HCT116 (cell line): ENCODE results near the gene SSBP1. TPM values are rescaled to one million over a fixed set of nuclear protein-coding genes. Genes with fewer than 3 reads are reported as not detected.

Source experiments
- ATAC-seq: fragments of 200-7000 bp; cut with Tn5 transposase; 2 replicates; pipeline ENCODE4 v1.9.1; 2020; ENCODE audit warnings: mild to moderate bottlenecking, moderate library complexity
- BruUV-seq: library from RNA; stranded (reverse); fragments of 400-500 nt; replicated peaks from 2 replicates; lab custom pipeline; 2021; lab: Mats Ljungman, UMichigan
- CTCF ChIA-PET: fragments of 300-600 bp; sonication (Branson Sonifier 250); formaldehyde crosslinking; loops from one replicate; lab custom pipeline; 2021; ENCODE audit warnings: antibody characterized with exemption; lab: Charles Lee
- POLR2A ChIA-PET: fragments of 300-600, 350-600 bp; sonication (Branson Sonifier 250); formaldehyde crosslinking; loops from one replicate; lab custom pipeline; 2021; ENCODE audit warnings: antibody characterized with exemption; lab: Charles Lee
- RAD21 ChIA-PET, 2 experiments: fragments of 300-600 bp; sonication (Branson Sonifier 250); formaldehyde crosslinking; loops; one replicate each; lab custom pipeline; 2023; ENCODE audit warnings: low total read pairs in 2 of 2; ENCODE audit not compliant: uncharacterized antibody in 2 of 2, unreplicated experiment in 2 of 2, low non-redundant PET in 1 of 2; lab: Charles Lee
- DNase-seq: peaks from one replicate; pipeline ENCODE4 v3.0.0-alpha.2; 2010; ENCODE audit warnings: low read depth, low spot score
- H2AFZ ChIP-seq: fragments of 200-600 bp; shearing (Covaris generic), sonication (generic); 2 replicates; pipeline ENCODE4 v1.6.1; 2017; ENCODE audit warnings: low read depth, mixed run types, mixed read lengths, antibody characterized with exemption, low read length; ENCODE audit not compliant: poor library complexity, severe bottlenecking
- H3K27ac ChIP-seq: 2 replicates; pipeline ENCODE4 v1.5.1; 2012; ENCODE audit warnings: low read depth, low read length
- H3K27me3 ChIP-seq: fragments of 200-600 bp; sonication (generic); 2 replicates; pipeline ENCODE4 v1.6.1; 2016; ENCODE audit warnings: mixed run types, low read length, mixed read lengths; ENCODE audit not compliant: insufficient read depth
- H3K36me3 ChIP-seq, 2 experiments: fragments of 200-500 bp in 1 of 2; fragments of 200-600 bp in 1 of 2; sonication (Bioruptor generic) in 1 of 2; sonication (generic) in 1 of 2; 2 replicates each; pipeline versions ENCODE4 v1.5.1 to v1.6.1; 2014 to 2016; ENCODE audit warnings: low read length in 2 of 2, inconsistent platforms in 1 of 2, mixed read lengths in 1 of 2, mixed run types in 1 of 2; ENCODE audit not compliant: insufficient read depth in 2 of 2, control insufficient read depth in 1 of 2
- H3K4me1 ChIP-seq, 2 experiments: fragments of 200-600 bp in 1 of 2; sonication (generic) in 1 of 2; 2 replicates each; pipeline versions ENCODE4 v1.5.1 to v1.6.1; 2012 to 2017; ENCODE audit warnings: low read length in 2 of 2, inconsistent platforms in 1 of 2, mild to moderate bottlenecking in 1 of 2, mixed read lengths in 1 of 2, mixed run types in 1 of 2, moderate library complexity in 1 of 2; ENCODE audit not compliant: insufficient read depth in 2 of 2, control insufficient read depth in 1 of 2
- H3K4me2 ChIP-seq: fragments of 200-600 bp; sonication (generic); 2 replicates; pipeline ENCODE4 v1.6.1; 2017; ENCODE audit warnings: mixed run types, low read length, mixed read lengths
- H3K4me3 ChIP-seq, 2 experiments: fragments of 200-600 bp in 1 of 2; sonication (generic) in 1 of 2; replicated peaks in 1 of 2; 2 replicates each; pipeline ENCODE4 v1.5.1; 2011 to 2016; ENCODE audit warnings: low read length in 2 of 2, control low read depth in 1 of 2, low read depth in 1 of 2, mild to moderate bottlenecking in 1 of 2, mixed read lengths in 1 of 2, mixed run types in 1 of 2
- H3K79me2 ChIP-seq: fragments of 200-600 bp; sonication (generic); 2 replicates; pipeline ENCODE4 v1.6.1; 2017; ENCODE audit warnings: mild to moderate bottlenecking, mixed run types, low read length, moderate library complexity, mixed read lengths; ENCODE audit not compliant: insufficient read depth
- H3K9ac ChIP-seq: fragments of 200-600 bp; sonication (generic); 2 replicates; pipeline ENCODE4 v1.6.1; 2016; ENCODE audit warnings: low read length, mixed read lengths
- H3K9me2 ChIP-seq: fragments of 200-600 bp; sonication (generic), shearing (Covaris generic); 2 replicates; pipeline ENCODE4 v1.6.1; 2017; ENCODE audit warnings: mixed run types, mild to moderate bottlenecking, moderate library complexity; ENCODE audit not compliant: insufficient read depth
- H3K9me3 ChIP-seq, 2 experiments: fragments of 200-500 bp in 1 of 2; fragments of 200-600 bp in 1 of 2; sonication (Bioruptor generic) in 1 of 2; sonication (generic) in 1 of 2; 2 replicates each; pipeline ENCODE4 v1.6.1; 2014 to 2017; ENCODE audit warnings: low read length in 2 of 2, mixed read lengths in 2 of 2, inconsistent platforms in 1 of 2, low read depth in 1 of 2, mild to moderate bottlenecking in 1 of 2, mixed run types in 1 of 2, moderate library complexity in 1 of 2; ENCODE audit not compliant: control insufficient read depth in 1 of 2, insufficient read depth in 1 of 2
- H4K20me1 ChIP-seq: fragments of 200-600 bp; sonication (generic), shearing (Covaris generic); 2 replicates; pipeline ENCODE4 v1.6.1; 2017; ENCODE audit warnings: mixed run types, mild to moderate bottlenecking, moderate library complexity; ENCODE audit not compliant: insufficient read depth
- CBX3 ChIP-seq: IDR thresholded peaks from 2 replicates; pipeline ENCODE4 v1.6.1; 2012; ENCODE audit warnings: low read depth
- CEBPB ChIP-seq: IDR thresholded peaks from 2 replicates; pipeline ENCODE4 v1.6.1; 2012; ENCODE audit warnings: low read depth
- EGR1 ChIP-seq: IDR thresholded peaks from 2 replicates; pipeline ENCODE4 v1.6.1; 2012; ENCODE audit warnings: low read depth
- ELF1 ChIP-seq: IDR thresholded peaks from 2 replicates; pipeline ENCODE4 v1.6.1; 2012; ENCODE audit warnings: low read depth, borderline replicate concordance
- EZH2 ChIP-seq: fragments of 200-600 bp; sonication (generic); IDR thresholded peaks from 2 replicates; pipeline ENCODE4 v1.6.1; 2017; ENCODE audit warnings: antibody characterized with exemption, mixed run types
- FOSL1 ChIP-seq: IDR thresholded peaks from 2 replicates; pipeline ENCODE4 v1.6.1; 2012; ENCODE audit warnings: low read depth
- POLR2A ChIP-seq: IDR thresholded peaks from 2 replicates; pipeline ENCODE4 v1.7.0; 2011; ENCODE audit warnings: borderline replicate concordance; ENCODE audit not compliant: insufficient read depth, insufficient read length; ENCODE audit errors: extremely low read depth
- POLR2AphosphoS5 ChIP-seq: IDR thresholded peaks from 2 replicates; pipeline ENCODE4 v1.6.1; 2011; ENCODE audit warnings: mild to moderate bottlenecking, low read depth, low read length, moderate library complexity
- RAD21 ChIP-seq: IDR thresholded peaks from 2 replicates; pipeline ENCODE4 v1.6.1; 2012; ENCODE audit warnings: low read depth, mild to moderate bottlenecking
- SIN3A ChIP-seq: IDR thresholded peaks from 2 replicates; pipeline ENCODE4 v1.6.1; 2012; ENCODE audit warnings: low read depth
- TCF7L2 ChIP-seq: IDR thresholded peaks from 2 replicates; pipeline ENCODE4 v1.7.0; 2011; ENCODE audit warnings: borderline replicate concordance, inconsistent platforms; ENCODE audit not compliant: insufficient read depth, insufficient read length; ENCODE audit errors: extremely low read depth
- YY1 ChIP-seq: IDR thresholded peaks from 2 replicates; pipeline ENCODE4 v1.6.1; 2011; ENCODE audit warnings: low read length, low read depth, moderate library complexity, mild to moderate bottlenecking; ENCODE audit not compliant: insufficient replicate concordance; ENCODE audit errors: extremely low read depth
- intact Hi-C: fragments of 100-400 bp; cut with micrococcal nuclease; formaldehyde crosslinking; loops from 2 replicates; pipeline ENCODE4 v1.10.0; 2022
- total RNA-seq: library from RNA; stranded (reverse); gene quantifications from one replicate; pipeline ENCODE4 v1.2.1, GENCODE V29; 2021; ENCODE audit not compliant: unreplicated experiment
- TF ChIP-seq, protein P1 (sequence below), 3 experiments: fragments of 200-600 bp in 1 of 3; sonication (generic) in 1 of 3; IDR thresholded peaks in 2 of 3; conservative IDR thresholded peaks in 1 of 3; 2 replicates each; pipeline ENCODE4 v1.5.1; 2012 to 2017; ENCODE audit warnings: low read depth in 2 of 3, low read length in 2 of 3, antibody characterized with exemption in 1 of 3, borderline replicate concordance in 1 of 3, control low read depth in 1 of 3, mild to moderate bottlenecking in 1 of 3, mixed read lengths in 1 of 3, mixed run types in 1 of 3, moderate library complexity in 1 of 3; ENCODE audit not compliant: insufficient read depth in 1 of 3
- TF ChIP-seq, protein P2 (sequence below): IDR thresholded peaks from 2 replicates; pipeline ENCODE4 v1.6.1; 2012
- TF ChIP-seq, protein P3 (sequence below): IDR thresholded peaks from 2 replicates; pipeline ENCODE4 v1.6.1; 2012
- TF ChIP-seq, protein P4 (sequence below): IDR thresholded peaks from 2 replicates; pipeline ENCODE4 v1.6.1; 2012; ENCODE audit warnings: low read depth
- TF ChIP-seq, protein P5 (sequence below): IDR thresholded peaks from 2 replicates; pipeline ENCODE4 v1.6.1; 2011; ENCODE audit warnings: mild to moderate bottlenecking, low read length, moderate library complexity; ENCODE audit not compliant: insufficient replicate concordance; ENCODE audit errors: extremely low read depth

The SSBP1 gene
- total RNA-seq, 1 experiment from 2014 or later = 171 TPM

DNA sequence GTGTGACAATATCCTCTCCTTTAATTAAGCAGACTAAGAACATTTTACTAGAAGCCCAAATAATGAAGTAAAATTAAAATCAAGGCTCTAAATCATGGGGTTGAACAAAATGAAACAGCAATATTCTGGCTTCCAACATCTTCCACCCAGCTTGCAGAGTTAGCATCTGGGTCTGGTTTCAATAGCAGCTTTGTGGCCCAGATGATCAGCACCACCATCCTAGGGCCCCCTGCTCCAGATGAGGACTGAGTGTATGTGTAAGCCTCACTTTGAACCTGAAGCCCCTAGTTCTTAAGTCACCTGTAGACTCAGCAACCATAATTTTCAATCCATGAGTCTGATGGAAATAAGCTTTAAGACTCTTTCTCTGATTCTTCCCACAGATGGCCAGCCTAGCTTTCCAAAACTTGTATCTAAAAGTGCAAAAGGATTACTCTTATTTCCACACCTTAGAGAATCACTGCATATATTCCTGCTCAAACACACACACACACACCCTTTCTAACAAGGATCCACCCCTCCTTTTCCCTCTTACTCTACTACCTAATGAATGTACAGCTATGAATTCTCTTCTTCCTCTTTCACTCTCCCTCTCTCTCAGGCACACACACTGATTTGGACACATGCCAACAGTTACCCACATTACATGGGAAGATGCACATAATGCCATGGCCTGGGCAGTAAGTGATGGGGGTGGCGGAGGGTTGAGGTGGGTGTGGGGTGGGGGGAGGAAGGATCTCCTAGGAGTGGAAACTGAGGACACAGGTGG lies 39.7 kb upstream of the SSBP1 start:
- H3K9me3 ChIP-seq = no peaks in the 10 kb centered on the region
- H3K79me2 ChIP-seq = peaks cover 3% of the 10 kb centered on the region; the same call in 1 of the 2 replicates
- H3K36me3 ChIP-seq = no peaks in the 10 kb centered on the region
- DNase-seq = no peak
- CTCF ChIA-PET = no interaction called here
- H3K9me2 ChIP-seq = no peaks in the 10 kb centered on the region
- no peak for ATAC-seq
- POLR2A ChIA-PET = no interaction called here
- RAD21 ChIA-PET = no interaction called here
- TF ChIP-seq, protein P1, sequence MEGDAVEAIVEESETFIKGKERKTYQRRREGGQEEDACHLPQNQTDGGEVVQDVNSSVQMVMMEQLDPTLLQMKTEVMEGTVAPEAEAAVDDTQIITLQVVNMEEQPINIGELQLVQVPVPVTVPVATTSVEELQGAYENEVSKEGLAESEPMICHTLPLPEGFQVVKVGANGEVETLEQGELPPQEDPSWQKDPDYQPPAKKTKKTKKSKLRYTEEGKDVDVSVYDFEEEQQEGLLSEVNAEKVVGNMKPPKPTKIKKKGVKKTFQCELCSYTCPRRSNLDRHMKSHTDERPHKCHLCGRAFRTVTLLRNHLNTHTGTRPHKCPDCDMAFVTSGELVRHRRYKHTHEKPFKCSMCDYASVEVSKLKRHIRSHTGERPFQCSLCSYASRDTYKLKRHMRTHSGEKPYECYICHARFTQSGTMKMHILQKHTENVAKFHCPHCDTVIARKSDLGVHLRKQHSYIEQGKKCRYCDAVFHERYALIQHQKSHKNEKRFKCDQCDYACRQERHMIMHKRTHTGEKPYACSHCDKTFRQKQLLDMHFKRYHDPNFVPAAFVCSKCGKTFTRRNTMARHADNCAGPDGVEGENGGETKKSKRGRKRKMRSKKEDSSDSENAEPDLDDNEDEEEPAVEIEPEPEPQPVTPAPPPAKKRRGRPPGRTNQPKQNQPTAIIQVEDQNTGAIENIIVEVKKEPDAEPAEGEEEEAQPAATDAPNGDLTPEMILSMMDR (IDR thresholded peaks at IDR 0.05 in 2 of 3, conservative IDR thresholded peaks at IDR 0.05 in 1 of 3; ENCODE audit: borderline replicate concordance in 1 of 3, insufficient read depth in 1 of 3, low read depth in 2 of 3, low read length in 2 of 3) = no peak
- TF ChIP-seq, protein P2, sequence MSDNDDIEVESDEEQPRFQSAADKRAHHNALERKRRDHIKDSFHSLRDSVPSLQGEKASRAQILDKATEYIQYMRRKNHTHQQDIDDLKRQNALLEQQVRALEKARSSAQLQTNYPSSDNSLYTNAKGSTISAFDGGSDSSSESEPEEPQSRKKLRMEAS = no peak
- TF ChIP-seq TCF7L2 = no peak
- TF ChIP-seq EZH2 = no peak
- no peak for TF ChIP-seq ELF1
- TF ChIP-seq CEBPB = no peak
- TF ChIP-seq, protein P3, sequence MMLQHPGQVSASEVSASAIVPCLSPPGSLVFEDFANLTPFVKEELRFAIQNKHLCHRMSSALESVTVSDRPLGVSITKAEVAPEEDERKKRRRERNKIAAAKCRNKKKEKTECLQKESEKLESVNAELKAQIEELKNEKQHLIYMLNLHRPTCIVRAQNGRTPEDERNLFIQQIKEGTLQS = no peak
- TF ChIP-seq, protein P4, sequence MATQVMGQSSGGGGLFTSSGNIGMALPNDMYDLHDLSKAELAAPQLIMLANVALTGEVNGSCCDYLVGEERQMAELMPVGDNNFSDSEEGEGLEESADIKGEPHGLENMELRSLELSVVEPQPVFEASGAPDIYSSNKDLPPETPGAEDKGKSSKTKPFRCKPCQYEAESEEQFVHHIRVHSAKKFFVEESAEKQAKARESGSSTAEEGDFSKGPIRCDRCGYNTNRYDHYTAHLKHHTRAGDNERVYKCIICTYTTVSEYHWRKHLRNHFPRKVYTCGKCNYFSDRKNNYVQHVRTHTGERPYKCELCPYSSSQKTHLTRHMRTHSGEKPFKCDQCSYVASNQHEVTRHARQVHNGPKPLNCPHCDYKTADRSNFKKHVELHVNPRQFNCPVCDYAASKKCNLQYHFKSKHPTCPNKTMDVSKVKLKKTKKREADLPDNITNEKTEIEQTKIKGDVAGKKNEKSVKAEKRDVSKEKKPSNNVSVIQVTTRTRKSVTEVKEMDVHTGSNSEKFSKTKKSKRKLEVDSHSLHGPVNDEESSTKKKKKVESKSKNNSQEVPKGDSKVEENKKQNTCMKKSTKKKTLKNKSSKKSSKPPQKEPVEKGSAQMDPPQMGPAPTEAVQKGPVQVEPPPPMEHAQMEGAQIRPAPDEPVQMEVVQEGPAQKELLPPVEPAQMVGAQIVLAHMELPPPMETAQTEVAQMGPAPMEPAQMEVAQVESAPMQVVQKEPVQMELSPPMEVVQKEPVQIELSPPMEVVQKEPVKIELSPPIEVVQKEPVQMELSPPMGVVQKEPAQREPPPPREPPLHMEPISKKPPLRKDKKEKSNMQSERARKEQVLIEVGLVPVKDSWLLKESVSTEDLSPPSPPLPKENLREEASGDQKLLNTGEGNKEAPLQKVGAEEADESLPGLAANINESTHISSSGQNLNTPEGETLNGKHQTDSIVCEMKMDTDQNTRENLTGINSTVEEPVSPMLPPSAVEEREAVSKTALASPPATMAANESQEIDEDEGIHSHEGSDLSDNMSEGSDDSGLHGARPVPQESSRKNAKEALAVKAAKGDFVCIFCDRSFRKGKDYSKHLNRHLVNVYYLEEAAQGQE = no peak
- TF ChIP-seq RAD21 = no peak
- no peak for TF ChIP-seq EGR1
- no peak for TF ChIP-seq POLR2AphosphoS5
- no peak for TF ChIP-seq CBX3
- TF ChIP-seq, protein P5, sequence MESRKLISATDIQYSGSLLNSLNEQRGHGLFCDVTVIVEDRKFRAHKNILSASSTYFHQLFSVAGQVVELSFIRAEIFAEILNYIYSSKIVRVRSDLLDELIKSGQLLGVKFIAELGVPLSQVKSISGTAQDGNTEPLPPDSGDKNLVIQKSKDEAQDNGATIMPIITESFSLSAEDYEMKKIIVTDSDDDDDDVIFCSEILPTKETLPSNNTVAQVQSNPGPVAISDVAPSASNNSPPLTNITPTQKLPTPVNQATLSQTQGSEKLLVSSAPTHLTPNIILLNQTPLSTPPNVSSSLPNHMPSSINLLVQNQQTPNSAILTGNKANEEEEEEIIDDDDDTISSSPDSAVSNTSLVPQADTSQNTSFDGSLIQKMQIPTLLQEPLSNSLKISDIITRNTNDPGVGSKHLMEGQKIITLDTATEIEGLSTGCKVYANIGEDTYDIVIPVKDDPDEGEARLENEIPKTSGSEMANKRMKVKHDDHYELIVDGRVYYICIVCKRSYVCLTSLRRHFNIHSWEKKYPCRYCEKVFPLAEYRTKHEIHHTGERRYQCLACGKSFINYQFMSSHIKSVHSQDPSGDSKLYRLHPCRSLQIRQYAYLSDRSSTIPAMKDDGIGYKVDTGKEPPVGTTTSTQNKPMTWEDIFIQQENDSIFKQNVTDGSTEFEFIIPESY = no peak
- no peak for TF ChIP-seq FOSL1
- TF ChIP-seq YY1 = no peak
- TF ChIP-seq SIN3A = no peak
- no peak for TF ChIP-seq POLR2A
- H2AFZ ChIP-seq = no peak overlapping the region
- H3K9ac ChIP-seq = no peak overlapping the region
- intact Hi-C loops = no loop called here
- no peaks in the 10 kb centered on the region for H3K27me3 ChIP-seq
- H3K4me1 ChIP-seq = peaks cover 8 to 14% of the 10 kb centered on the region in 2 experiments; a peak in 2 of 4 replicates
- H3K27ac ChIP-seq = no peak overlapping the region
- no peak overlapping the region for H3K4me3 ChIP-seq
- BruUV-seq = no TSS peak
- no peaks in the 10 kb centered on the region for H4K20me1 ChIP-seq
- no peak overlapping the region for H3K4me2 ChIP-seq
